Smooth muscle cell (in vitro differentiated cells): ENCODE data around the gene POU2F3. TPM values are rescaled to one million over a fixed set of nuclear protein-coding genes. Genes with fewer than 3 reads are reported as not detected.

ENCODE experiments used
- DNase-seq: peaks from one replicate; lab custom pipeline; 2025; ENCODE audit not compliant: unreplicated experiment; lab: John Stamatoyannopoulos, UW
- H2AFZ ChIP-seq: fragments of 200-600 bp; sonication (generic); 2 replicates; pipeline ENCODE4 v1.6.0; 2016; ENCODE audit warnings: antibody characterized with exemption, low read depth, mild to moderate bottlenecking
- H3F3A ChIP-seq: fragments of 200-600 bp; sonication (generic); 2 replicates; pipeline ENCODE4 v1.6.0; 2017; ENCODE audit warnings: antibody characterized with exemption, low read depth
- H3K27ac ChIP-seq: fragments of 200-600 bp; sonication (generic); 2 replicates; pipeline ENCODE4 v1.5.1; 2016; ENCODE audit warnings: low read depth, mild to moderate bottlenecking
- H3K27me3 ChIP-seq: fragments of 200-600 bp; sonication (generic); 2 replicates; pipeline ENCODE4 v1.6.1; 2016; ENCODE audit warnings: low read depth, mild to moderate bottlenecking
- H3K36me3 ChIP-seq: fragments of 200-600 bp; sonication (generic); 2 replicates; pipeline ENCODE4 v1.5.1; 2016; ENCODE audit warnings: low read depth
- H3K4me1 ChIP-seq: fragments of 200-600 bp; sonication (generic); 2 replicates; pipeline ENCODE4 v1.5.1; 2016; ENCODE audit warnings: low read depth
- H3K4me2 ChIP-seq: fragments of 200-600 bp; sonication (generic); 2 replicates; pipeline ENCODE4 v1.6.0; 2016; ENCODE audit warnings: mild to moderate bottlenecking
- H3K4me3 ChIP-seq: fragments of 200-600 bp; sonication (generic); 2 replicates; pipeline ENCODE4 v1.5.1; 2016; ENCODE audit warnings: mild to moderate bottlenecking
- H3K79me2 ChIP-seq: fragments of 200-600 bp; sonication (generic); 2 replicates; pipeline ENCODE4 v1.6.0; 2016; ENCODE audit warnings: low read depth, mild to moderate bottlenecking
- H3K9ac ChIP-seq: fragments of 200-600 bp; sonication (generic); 2 replicates; pipeline ENCODE4 v1.6.0; 2016; ENCODE audit warnings: low read depth
- H3K9me3 ChIP-seq: fragments of 200-600 bp; sonication (generic); replicated peaks from 2 replicates; pipeline ENCODE4 v1.5.1; 2016; ENCODE audit warnings: low read depth
- H4K20me1 ChIP-seq: fragments of 200-600 bp; sonication (generic); 2 replicates; pipeline ENCODE4 v1.6.0; 2016; ENCODE audit warnings: low read depth
- CTCF ChIP-seq: fragments of 200-600 bp; sonication (generic); IDR thresholded peaks from 2 replicates; pipeline ENCODE4 v1.5.1; 2017; ENCODE audit warnings: borderline replicate concordance, mild to moderate bottlenecking, antibody characterized with exemption; ENCODE audit not compliant: insufficient read depth, poor library complexity, severe bottlenecking
- WGBS: methylation state at CpG from one replicate; pipeline ENCODE4 v1.1.7; 2016; ENCODE audit warnings: low lambda C conversion rate; 5-methylcytosine and 5-hydroxymethylcytosine counted together
- polyA plus RNA-seq: library from polyadenylated mRNA; unstranded; fragments of >200 nt; fragmentation: Nextera tagmentation; extraction: Ambion mirVana; gene quantifications from 2 replicates; pipeline ENCODE4 v1.2.1, GENCODE V29; 2016
- total RNA-seq: library from RNA; depleted of rRNA; stranded (reverse); fragments of >200 nt; gene quantifications from 2 replicates; pipeline ENCODE4 v1.2.3, GENCODE V29; 2014

POU2F3 gene
- total and polyA plus RNA-seq, 2 experiments from 2014 or later = 2.8 TPM; not detected in 1

GRCh38 chr11:120334894-120335462 lies 95.0 kb downstream of the POU2F3 start:
- 4% methylated on average over 8 of the region's 8 CpGs for WGBS
- H2AFZ ChIP-seq = peak overlapping the region; percentile 78
- peak; percentile 67 for TF ChIP-seq CTCF

GRCh38 chr11:120335556-120335907 lies 95.6 kb downstream of the POU2F3 start:
- H3K27ac ChIP-seq = peak overlapping the region; percentile 81
- H2AFZ ChIP-seq = peak overlapping the region; percentile 78
- no peak for DNase-seq
- no peak for TF ChIP-seq CTCF
- peaks cover 37% of the 10 kb centered on the region for H3F3A ChIP-seq
- H3K4me2 ChIP-seq = peak overlapping the region; percentile 98
- H3K36me3 ChIP-seq = no peaks in the 10 kb centered on the region
- H4K20me1 ChIP-seq = peaks cover 42% of the 10 kb centered on the region
- H3K4me1 ChIP-seq = peaks cover 40% of the 10 kb centered on the region
- peak overlapping the region; percentile 89 for H3K9ac ChIP-seq
- H3K79me2 ChIP-seq = peaks cover 41% of the 10 kb centered on the region
- no peaks in the 10 kb centered on the region for H3K27me3 ChIP-seq
- WGBS = 3% methylated on average over 19 of the region's 19 CpGs
- peak overlapping the region; percentile 91 for H3K4me3 ChIP-seq
- no peaks in the 10 kb centered on the region for H3K9me3 ChIP-seq

More at GRCh38 chr11:120334894-120335462, 95.0 kb downstream of the POU2F3 start:
- Histone ChIP-seq H3K4me1 (peaks cover 37% of the 10 kb centered on the region), H3K79me2 (peaks cover 36% of the 10 kb centered on the region), H4K20me1 (peaks cover 37% of the 10 kb centered on the region), H3K4me3 (peak overlapping the region; percentile 91), H3K9me3 (no peaks in the 10 kb centered on the region), H3K27me3 (no peaks in the 10 kb centered on the region), H3K27ac (peak overlapping the region; percentile 81), H3K4me2 (peak overlapping the region; percentile 98), H3F3A (peaks cover 42% of the 10 kb centered on the region), H3K36me3 (no peaks in the 10 kb centered on the region), H3K9ac (peak overlapping the region; percentile 89)
- DNase-seq = no peak

GRCh38 chr11:120335908-120336640 lies 96.1 kb downstream of the POU2F3 start, which contains the start of gene ARHGEF12:
Gene ARHGEF12 (plus strand): TSS chr11:120336413. CDS start chr11:120337244, 831 bp downstream.
- H3K4me3 ChIP-seq = peak within 1 kb of the TSS; percentile 91
- H3K9ac ChIP-seq = peak within 1 kb of the TSS; percentile 89
- peaks cover 47% of the 10 kb centered on the region for H3K79me2 ChIP-seq
- no peaks in the 10 kb centered on the region for H3K36me3 ChIP-seq
- H3K27ac ChIP-seq = peak within 1 kb of the TSS; percentile 81
- peak within 1 kb of the TSS; percentile 98 for H3K4me2 ChIP-seq
- H2AFZ ChIP-seq = peak within 1 kb of the TSS; percentile 78
- peaks cover 37% of the 10 kb centered on the region for H3K4me1 ChIP-seq
- H3K27me3 ChIP-seq = no peaks in the 10 kb centered on the region
- under 1% methylated on average over 63 of the region's 92 CpGs for WGBS
- DNase-seq = peak; percentile 79
- H3K9me3 ChIP-seq = no peaks in the 10 kb centered on the region
- peaks cover 48% of the 10 kb centered on the region for H4K20me1 ChIP-seq
- TF ChIP-seq CTCF = peak; percentile 41
- H3F3A ChIP-seq = peaks cover 31% of the 10 kb centered on the region
